PC-9 (cell line): ENCODE data around the gene FUT6.

Experiments used
- EZH2 ChIP-seq: fragments of 200-600 bp; sonication (generic); IDR thresholded peaks from 2 replicates; pipeline ENCODE4 v1.8.0; 2017; ENCODE audit warnings: antibody characterized with exemption, low read depth
- TF ChIP-seq, protein P1 (sequence below): fragments of 200-600 bp; sonication (generic); conservative IDR thresholded peaks from 2 replicates; pipeline ENCODE4 v1.6.1; 2017; ENCODE audit warnings: mixed run types, antibody characterized with exemption, mild to moderate bottlenecking, moderate library complexity

DNA sequence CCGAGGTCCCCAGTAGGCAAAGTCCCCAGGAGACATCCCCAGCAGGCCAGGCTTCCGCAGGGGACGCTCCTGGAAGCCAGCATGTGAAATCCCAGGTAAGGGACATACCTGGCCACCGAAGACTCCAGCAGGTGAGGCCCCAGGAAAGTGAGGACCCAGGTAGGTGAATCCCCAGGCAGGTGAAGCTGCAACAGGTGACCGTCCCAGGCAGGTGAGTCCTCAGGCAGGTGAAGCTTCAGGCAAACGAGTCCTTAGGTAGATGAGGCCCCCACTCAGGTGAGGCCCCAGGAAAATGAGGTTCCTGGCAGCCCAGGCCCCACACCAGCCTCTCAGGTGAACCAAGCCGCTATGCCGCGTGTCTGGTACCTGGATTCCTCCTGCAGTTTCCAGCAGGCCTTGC is 8.3 kb downstream of the FUT6 start:
- TF ChIP-seq, protein P1, sequence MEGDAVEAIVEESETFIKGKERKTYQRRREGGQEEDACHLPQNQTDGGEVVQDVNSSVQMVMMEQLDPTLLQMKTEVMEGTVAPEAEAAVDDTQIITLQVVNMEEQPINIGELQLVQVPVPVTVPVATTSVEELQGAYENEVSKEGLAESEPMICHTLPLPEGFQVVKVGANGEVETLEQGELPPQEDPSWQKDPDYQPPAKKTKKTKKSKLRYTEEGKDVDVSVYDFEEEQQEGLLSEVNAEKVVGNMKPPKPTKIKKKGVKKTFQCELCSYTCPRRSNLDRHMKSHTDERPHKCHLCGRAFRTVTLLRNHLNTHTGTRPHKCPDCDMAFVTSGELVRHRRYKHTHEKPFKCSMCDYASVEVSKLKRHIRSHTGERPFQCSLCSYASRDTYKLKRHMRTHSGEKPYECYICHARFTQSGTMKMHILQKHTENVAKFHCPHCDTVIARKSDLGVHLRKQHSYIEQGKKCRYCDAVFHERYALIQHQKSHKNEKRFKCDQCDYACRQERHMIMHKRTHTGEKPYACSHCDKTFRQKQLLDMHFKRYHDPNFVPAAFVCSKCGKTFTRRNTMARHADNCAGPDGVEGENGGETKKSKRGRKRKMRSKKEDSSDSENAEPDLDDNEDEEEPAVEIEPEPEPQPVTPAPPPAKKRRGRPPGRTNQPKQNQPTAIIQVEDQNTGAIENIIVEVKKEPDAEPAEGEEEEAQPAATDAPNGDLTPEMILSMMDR = no peak
- TF ChIP-seq EZH2 = no peak
